ENCODE data around the gene CROCC2. TPM values are rescaled to one million over a fixed set of nuclear protein-coding genes. Genes with fewer than 3 reads are reported as not detected.

The CROCC2 gene
- total and polyA plus RNA-seq, 2 of the 13 experiments (the other 11 are each of a cell fraction or from before 2014, with no cell fraction given): not detected

DNA sequence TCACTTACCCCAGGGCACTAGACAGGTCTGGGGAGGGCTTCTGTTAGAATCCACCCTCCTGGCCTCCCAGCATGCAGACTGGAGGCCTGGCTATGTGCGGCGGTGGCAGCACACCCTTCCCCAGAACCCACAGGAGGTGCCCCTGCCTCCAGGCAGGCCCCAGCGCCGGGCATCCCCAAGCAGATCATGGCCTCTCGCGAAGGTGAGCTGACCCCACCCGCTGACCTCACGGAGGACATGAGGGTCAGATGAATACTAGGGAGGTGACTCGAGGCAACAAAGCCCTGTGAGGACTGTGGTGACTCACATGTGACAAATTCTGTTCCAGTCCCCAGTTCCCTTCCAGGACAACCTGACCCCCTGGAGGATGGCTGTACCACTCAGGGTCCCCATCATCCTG, 12.1 kb upstream of the CROCC2 start:
- Histone ChIP-seq H2AFZ (ENCODE audit: low read length) (no peak overlapping the region), H4K20me1 (ENCODE audit: insufficient read depth, low read length) (no peaks in the 10 kb centered on the region), H3K27me3 (ENCODE audit: control insufficient read depth in 1 of 2, insufficient read depth in 2 of 2, low read length in 2 of 2) (no peaks in the 10 kb centered on the region; a peak in 1 of 5 replicates), H3K9me3 (ENCODE audit: low read length) (no peaks in the 10 kb centered on the region), H3K4me2 (ENCODE audit: low read depth, low read length) (peak overlapping the region; percentile 19; the same call in 1 of the 2 replicates), H3K36me3 (replicated peaks in 1 of 2; ENCODE audit: control insufficient read depth in 1 of 2, insufficient read depth in 2 of 2, low read length in 2 of 2) (no peaks in the 10 kb centered on the region), H3K4me1 (ENCODE audit: insufficient read depth, low read length) (peaks cover 90% of the 10 kb centered on the region), H3K27ac (ENCODE audit: extremely low read length, insufficient read depth, low read length) (no peak overlapping the region), H3K79me2 (ENCODE audit: insufficient read depth, low read length) (no peaks in the 10 kb centered on the region), H3K4me3 (replicated peaks in 1 of 3; ENCODE audit: insufficient read depth in 1 of 3, low read depth in 2 of 3, low read length in 3 of 3) (no peak overlapping the region; a peak in 1 of 6 replicates), H3K9ac (ENCODE audit: insufficient read depth, low read depth, low read length) (no peak overlapping the region)
- no peak for ATAC-seq
- DNase-seq (ENCODE audit: low spot score): no peak
- TF ChIP-seq AGO2 (optimal IDR thresholded peaks at IDR 0.05; ENCODE audit: low read depth, low read length): no peak
- TF ChIP-seq, protein P1, sequence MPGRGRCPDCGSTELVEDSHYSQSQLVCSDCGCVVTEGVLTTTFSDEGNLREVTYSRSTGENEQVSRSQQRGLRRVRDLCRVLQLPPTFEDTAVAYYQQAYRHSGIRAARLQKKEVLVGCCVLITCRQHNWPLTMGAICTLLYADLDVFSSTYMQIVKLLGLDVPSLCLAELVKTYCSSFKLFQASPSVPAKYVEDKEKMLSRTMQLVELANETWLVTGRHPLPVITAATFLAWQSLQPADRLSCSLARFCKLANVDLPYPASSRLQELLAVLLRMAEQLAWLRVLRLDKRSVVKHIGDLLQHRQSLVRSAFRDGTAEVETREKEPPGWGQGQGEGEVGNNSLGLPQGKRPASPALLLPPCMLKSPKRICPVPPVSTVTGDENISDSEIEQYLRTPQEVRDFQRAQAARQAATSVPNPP (CRISPR knock-in tag; IDR thresholded peaks at IDR 0.05): no peak
- no peak for TF ChIP-seq STAT5B (CRISPR knock-in tag; IDR thresholded peaks at IDR 0.05)
- 0 out of 2 replicates have a peak, but pooled peaks have one; percentile 7 for TF ChIP-seq FOSL2 (CRISPR knock-in tag; IDR thresholded peaks at IDR 0.05)
- TF ChIP-seq POLR2A (IDR thresholded peaks at IDR 0.05; ENCODE audit: insufficient read depth in 1 of 2, low read depth in 2 of 2, low read length in 2 of 2): no peak
- no peak for TF ChIP-seq NAIF1 (CRISPR knock-in tag; IDR thresholded peaks at IDR 0.05; ENCODE audit: borderline replicate concordance)
- TF ChIP-seq, protein P2, sequence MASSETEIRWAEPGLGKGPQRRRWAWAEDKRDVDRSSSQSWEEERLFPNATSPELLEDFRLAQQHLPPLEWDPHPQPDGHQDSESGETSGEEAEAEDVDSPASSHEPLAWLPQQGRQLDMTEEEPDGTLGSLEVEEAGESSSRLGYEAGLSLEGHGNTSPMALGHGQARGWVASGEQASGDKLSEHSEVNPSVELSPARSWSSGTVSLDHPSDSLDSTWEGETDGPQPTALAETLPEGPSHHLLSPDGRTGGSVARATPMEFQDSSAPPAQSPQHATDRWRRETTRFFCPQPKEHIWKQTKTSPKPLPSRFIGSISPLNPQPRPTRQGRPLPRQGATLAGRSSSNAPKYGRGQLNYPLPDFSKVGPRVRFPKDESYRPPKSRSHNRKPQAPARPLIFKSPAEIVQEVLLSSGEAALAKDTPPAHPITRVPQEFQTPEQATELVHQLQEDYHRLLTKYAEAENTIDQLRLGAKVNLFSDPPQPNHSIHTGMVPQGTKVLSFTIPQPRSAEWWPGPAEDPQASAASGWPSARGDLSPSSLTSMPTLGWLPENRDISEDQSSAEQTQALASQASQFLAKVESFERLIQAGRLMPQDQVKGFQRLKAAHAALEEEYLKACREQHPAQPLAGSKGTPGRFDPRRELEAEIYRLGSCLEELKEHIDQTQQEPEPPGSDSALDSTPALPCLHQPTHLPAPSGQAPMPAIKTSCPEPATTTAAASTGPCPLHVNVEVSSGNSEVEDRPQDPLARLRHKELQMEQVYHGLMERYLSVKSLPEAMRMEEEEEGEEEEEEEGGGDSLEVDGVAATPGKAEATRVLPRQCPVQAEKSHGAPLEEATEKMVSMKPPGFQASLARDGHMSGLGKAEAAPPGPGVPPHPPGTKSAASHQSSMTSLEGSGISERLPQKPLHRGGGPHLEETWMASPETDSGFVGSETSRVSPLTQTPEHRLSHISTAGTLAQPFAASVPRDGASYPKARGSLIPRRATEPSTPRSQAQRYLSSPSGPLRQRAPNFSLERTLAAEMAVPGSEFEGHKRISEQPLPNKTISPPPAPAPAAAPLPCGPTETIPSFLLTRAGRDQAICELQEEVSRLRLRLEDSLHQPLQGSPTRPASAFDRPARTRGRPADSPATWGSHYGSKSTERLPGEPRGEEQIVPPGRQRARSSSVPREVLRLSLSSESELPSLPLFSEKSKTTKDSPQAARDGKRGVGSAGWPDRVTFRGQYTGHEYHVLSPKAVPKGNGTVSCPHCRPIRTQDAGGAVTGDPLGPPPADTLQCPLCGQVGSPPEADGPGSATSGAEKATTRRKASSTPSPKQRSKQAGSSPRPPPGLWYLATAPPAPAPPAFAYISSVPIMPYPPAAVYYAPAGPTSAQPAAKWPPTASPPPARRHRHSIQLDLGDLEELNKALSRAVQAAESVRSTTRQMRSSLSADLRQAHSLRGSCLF (CRISPR knock-in tag; IDR thresholded peaks at IDR 0.05; ENCODE audit: borderline replicate concordance): no peak
- TF ChIP-seq ZBTB38 (CRISPR knock-in tag; IDR thresholded peaks at IDR 0.05): 0 out of 2 replicates have a peak, but pooled peaks have one; percentile 16
- TF ChIP-seq, protein P3, sequence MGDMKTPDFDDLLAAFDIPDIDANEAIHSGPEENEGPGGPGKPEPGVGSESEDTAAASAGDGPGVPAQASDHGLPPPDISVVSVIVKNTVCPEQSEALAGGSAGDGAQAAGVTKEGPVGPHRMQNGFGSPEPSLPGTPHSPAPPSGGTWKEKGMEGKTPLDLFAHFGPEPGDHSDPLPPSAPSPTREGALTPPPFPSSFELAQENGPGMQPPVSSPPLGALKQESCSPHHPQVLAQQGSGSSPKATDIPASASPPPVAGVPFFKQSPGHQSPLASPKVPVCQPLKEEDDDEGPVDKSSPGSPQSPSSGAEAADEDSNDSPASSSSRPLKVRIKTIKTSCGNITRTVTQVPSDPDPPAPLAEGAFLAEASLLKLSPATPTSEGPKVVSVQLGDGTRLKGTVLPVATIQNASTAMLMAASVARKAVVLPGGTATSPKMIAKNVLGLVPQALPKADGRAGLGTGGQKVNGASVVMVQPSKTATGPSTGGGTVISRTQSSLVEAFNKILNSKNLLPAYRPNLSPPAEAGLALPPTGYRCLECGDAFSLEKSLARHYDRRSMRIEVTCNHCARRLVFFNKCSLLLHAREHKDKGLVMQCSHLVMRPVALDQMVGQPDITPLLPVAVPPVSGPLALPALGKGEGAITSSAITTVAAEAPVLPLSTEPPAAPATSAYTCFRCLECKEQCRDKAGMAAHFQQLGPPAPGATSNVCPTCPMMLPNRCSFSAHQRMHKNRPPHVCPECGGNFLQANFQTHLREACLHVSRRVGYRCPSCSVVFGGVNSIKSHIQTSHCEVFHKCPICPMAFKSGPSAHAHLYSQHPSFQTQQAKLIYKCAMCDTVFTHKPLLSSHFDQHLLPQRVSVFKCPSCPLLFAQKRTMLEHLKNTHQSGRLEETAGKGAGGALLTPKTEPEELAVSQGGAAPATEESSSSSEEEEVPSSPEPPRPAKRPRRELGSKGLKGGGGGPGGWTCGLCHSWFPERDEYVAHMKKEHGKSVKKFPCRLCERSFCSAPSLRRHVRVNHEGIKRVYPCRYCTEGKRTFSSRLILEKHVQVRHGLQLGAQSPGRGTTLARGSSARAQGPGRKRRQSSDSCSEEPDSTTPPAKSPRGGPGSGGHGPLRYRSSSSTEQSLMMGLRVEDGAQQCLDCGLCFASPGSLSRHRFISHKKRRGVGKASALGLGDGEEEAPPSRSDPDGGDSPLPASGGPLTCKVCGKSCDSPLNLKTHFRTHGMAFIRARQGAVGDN (CRISPR knock-in tag; IDR thresholded peaks at IDR 0.05): 0 out of 2 replicates have a peak, but pooled peaks have one; percentile 3
- TF ChIP-seq, protein P4, sequence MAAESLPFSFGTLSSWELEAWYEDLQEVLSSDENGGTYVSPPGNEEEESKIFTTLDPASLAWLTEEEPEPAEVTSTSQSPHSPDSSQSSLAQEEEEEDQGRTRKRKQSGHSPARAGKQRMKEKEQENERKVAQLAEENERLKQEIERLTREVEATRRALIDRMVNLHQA (CRISPR knock-in tag; IDR thresholded peaks at IDR 0.05): no peak
- TF ChIP-seq, protein P5, sequence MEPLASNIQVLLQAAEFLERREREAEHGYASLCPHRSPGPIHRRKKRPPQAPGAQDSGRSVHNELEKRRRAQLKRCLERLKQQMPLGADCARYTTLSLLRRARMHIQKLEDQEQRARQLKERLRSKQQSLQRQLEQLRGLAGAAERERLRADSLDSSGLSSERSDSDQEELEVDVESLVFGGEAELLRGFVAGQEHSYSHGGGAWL (CRISPR knock-in tag; IDR thresholded peaks at IDR 0.05): no peak
- TF ChIP-seq NR2F1 (CRISPR knock-in tag; IDR thresholded peaks at IDR 0.05): no peak
- TF ChIP-seq RELA (CRISPR knock-in tag; IDR thresholded peaks at IDR 0.05): no peak
- no peak for TF ChIP-seq ERF (CRISPR knock-in tag; IDR thresholded peaks at IDR 0.05)
- no peak for TF ChIP-seq ZNF720 (CRISPR knock-in tag; IDR thresholded peaks at IDR 0.05)
- BruUV-seq (replicated peaks): no TSS peak
- intact Hi-C loops (cut with micrococcal nuclease; ENCODE audit: unreplicated experiment): no loop called here
- in situ Hi-C loops (cut with HindIII; ENCODE audit: extremely low pct_ligation_motif_present, low pct_unique_long_range_greater_than_20kb): no loop called here
- ChIA-PET CTCF (ENCODE audit: low intra/inter-chr PET ratio, low total read pairs) (no interaction called here), POLR2A (interaction anchor here (1.0 to 9.3 kb wide), 2 partner anchors 19 to 37 kb away, joined by 3 to 63 read pairs; no protein-coding TSS in a partner anchor)
- WGBS (ENCODE audit: low lambda C conversion rate): 28% methylated on average over 6 of the region's 9 CpGs
- no peak for FAIRE-seq

All from HepG2 (cell line).